ENCODE results near the gene KIAA1586.

DNA sequence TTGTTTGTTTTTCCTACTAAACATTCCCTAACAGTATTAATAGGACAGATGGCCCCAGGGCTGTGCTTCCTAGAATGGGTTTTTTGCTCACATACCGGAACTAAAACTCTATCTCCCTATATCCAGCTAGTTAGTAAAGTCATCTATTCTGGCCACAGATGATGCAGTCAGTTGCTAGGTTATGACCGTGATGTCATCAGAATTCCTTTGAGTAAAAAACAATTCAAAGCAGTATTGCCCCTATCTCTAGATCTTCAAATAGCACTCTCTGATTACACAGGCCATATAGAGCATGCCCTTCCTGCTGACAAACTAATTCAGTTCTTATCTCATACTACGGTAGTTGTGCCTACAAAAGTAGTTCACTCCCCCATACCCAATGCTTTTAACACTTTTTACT, 25.6 kb downstream of the KIAA1586 start:
- TF ChIP-seq EP300 (IDR thresholded peaks at IDR 0.05): no peak
- TF ChIP-seq CTCF (IDR thresholded peaks at IDR 0.05): no peak
- TF ChIP-seq POLR2A (IDR thresholded peaks at IDR 0.05): no peak
- no peak for TF ChIP-seq POLR2AphosphoS5 (IDR thresholded peaks at IDR 0.05)

Data from upper lobe of left lung (tissue), 4 donors.